Peyer's patch (tissue), 4 donors: ENCODE measurements around the gene SMURF2. TPM values are rescaled to one million over a fixed set of nuclear protein-coding genes. Genes with fewer than 3 reads are reported as not detected.
"Not testable (repeated sequence)": the region's sequence is repeated elsewhere in the genome, so short reads cannot be mapped to it uniquely, and the experiment has no call there.

Experiments
- DNase-seq, 3 donors: peaks; one replicate each; pipeline ENCODE4 v3.0.0-alpha.2; 2017 to 2019
- H3K27ac ChIP-seq, 4 donors: fragments of 200-600 bp; sonication (generic); one replicate each; pipeline ENCODE4 v1.5.1; 2016 to 2019
- H3K27me3 ChIP-seq, 2 donors: fragments of 200-600 bp; sonication (generic); one replicate each; pipeline ENCODE4 v1.5.1; 2019
- H3K36me3 ChIP-seq, 3 donors: fragments of 200-600 bp; sonication (generic); one replicate each; pipeline ENCODE4 v1.5.1; 2016 to 2019
- H3K4me1 ChIP-seq, 4 donors: fragments of 200-600 bp; sonication (generic); one replicate each; pipeline ENCODE4 v1.5.1; 2016 to 2019
- H3K4me3 ChIP-seq, 4 donors: fragments of 200-600 bp; sonication (generic); 1 replicate in 3 of 4; 2 replicates in 1 of 4; pipeline ENCODE4 v1.5.1; 2016 to 2019; ENCODE audit warnings: mild to moderate bottlenecking in 1 of 4
- H3K9me3 ChIP-seq, 4 donors: fragments of 200-600 bp; sonication (generic); one replicate each; pipeline ENCODE4 v1.5.1; 2016 to 2019; ENCODE audit warnings: mild to moderate bottlenecking in 1 of 4
- POLR2A ChIP-seq, 2 donors: fragments of 450-650 bp; IDR thresholded peaks; one replicate each; pipeline ENCODE4 v1.5.1; 2017; ENCODE audit warnings: antibody characterized with exemption in 2 of 2, mild to moderate bottlenecking in 2 of 2, moderate library complexity in 2 of 2
- total RNA-seq, 4 donors: library from RNA; depleted of rRNA; stranded (reverse); fragments of >200 nt; gene quantifications; one replicate each; pipeline ENCODE4 v1.1.0, GENCODE V29; 2016
- TF ChIP-seq, protein P1 (sequence below), 6 experiments: fragments of 450-650 bp in 4 of 6; fragments of 200-600 bp in 2 of 6; sonication (generic) in 1 of 6; IDR thresholded peaks; one replicate each; pipeline ENCODE4 v1.5.1; 2017 to 2019; ENCODE audit warnings: antibody characterized with exemption in 6 of 6, mild to moderate bottlenecking in 3 of 6, moderate library complexity in 1 of 6

The SMURF2 gene
- total RNA-seq, 4 donors from 2014 or later, result 34.3 to 41.6 (median 37.5) TPM

DNA sequence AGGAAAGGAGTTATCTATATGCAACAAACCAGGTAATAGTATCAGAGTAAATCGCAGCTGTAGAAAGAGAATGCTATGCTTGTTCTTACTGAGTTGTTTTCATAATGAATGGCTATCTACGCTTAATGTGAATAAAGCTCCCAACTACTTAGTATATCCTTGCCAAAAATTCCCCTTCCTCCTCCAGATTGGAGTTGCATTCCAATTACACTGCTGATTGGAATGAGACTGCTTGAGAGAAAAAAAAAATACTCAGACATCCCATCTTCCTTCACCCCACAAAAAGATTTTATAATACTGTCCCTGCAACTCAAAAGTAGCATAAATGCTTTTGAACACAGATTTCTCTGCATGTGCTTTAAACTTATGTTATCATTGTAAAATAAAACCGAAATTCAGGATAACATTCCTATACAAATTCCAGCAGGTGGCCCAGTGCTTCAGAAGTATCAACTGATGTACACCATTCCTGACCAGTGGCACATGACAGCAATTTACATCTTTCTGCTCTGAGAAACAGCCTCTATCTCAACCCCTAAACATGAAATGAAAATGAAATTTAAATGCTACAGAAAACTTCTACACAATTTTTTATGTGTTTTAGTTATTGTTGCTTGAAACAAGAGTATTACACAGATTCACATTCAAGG, 47.0 kb downstream of the SMURF2 start:
- no peak overlapping the region for H3K27ac ChIP-seq
- H3K27me3 ChIP-seq, result no peaks in the 10 kb centered on the region
- DNase-seq, result no peak
- TF ChIP-seq, protein P1, sequence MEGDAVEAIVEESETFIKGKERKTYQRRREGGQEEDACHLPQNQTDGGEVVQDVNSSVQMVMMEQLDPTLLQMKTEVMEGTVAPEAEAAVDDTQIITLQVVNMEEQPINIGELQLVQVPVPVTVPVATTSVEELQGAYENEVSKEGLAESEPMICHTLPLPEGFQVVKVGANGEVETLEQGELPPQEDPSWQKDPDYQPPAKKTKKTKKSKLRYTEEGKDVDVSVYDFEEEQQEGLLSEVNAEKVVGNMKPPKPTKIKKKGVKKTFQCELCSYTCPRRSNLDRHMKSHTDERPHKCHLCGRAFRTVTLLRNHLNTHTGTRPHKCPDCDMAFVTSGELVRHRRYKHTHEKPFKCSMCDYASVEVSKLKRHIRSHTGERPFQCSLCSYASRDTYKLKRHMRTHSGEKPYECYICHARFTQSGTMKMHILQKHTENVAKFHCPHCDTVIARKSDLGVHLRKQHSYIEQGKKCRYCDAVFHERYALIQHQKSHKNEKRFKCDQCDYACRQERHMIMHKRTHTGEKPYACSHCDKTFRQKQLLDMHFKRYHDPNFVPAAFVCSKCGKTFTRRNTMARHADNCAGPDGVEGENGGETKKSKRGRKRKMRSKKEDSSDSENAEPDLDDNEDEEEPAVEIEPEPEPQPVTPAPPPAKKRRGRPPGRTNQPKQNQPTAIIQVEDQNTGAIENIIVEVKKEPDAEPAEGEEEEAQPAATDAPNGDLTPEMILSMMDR (IDR thresholded peaks at IDR 0.05), result peak in 2 of 6 experiments; percentile 10 to 19
- no peak for TF ChIP-seq POLR2A (IDR thresholded peaks at IDR 0.05)
- H3K36me3 ChIP-seq, result no peaks in the 10 kb centered on the region
- no peaks in the 10 kb centered on the region for H3K9me3 ChIP-seq
- peaks cover 0 to 29% (median 3%) of the 10 kb centered on the region in 4 donors for H3K4me1 ChIP-seq
- no peak overlapping the region for H3K4me3 ChIP-seq

DNA sequence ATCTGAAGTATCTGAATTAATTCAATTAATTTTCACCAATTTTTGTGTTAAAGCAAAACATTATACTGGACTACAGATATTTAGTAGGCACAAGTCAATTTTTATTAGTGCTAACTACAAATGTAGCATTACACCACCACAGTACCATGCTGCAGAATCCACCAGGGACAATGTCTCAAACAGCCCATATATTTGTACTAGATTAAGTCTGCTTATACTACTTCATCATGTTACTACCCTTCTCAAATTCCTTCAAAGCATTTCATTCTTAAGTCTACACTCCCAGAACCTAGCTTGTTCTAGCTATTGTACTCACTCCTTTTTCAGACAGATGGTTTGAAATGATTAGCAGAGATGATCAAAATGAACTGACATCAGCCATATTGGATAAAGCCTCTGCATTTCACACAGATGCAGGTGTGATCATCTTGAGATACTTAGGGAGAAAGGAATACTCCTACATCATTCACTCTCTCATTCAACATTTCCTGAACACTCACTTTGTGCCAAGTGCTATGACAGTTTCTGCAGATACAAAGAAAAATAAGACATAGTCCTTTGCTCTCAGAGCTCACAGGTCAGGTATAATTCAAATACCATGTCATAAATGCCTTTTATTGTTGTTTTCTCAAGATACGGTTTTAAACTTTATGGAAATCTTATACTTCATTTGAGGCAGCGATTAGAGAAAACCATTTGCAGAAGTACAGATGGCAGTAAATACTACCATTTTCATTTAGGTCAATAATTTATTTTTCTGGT, 47.7 kb downstream of the SMURF2 start:
- peaks cover 0 to 29% (median 3%) of the 10 kb centered on the region in 4 donors for H3K4me1 ChIP-seq
- no peaks in the 10 kb centered on the region for H3K27me3 ChIP-seq
- no peak for DNase-seq
- H3K9me3 ChIP-seq, result no peaks in the 10 kb centered on the region
- H3K4me3 ChIP-seq, result no peak overlapping the region
- H3K27ac ChIP-seq, result peak overlapping the region in 1 of 4 donors; percentile 57
- no peaks in the 10 kb centered on the region for H3K36me3 ChIP-seq
- TF ChIP-seq, protein P1 (IDR thresholded peaks at IDR 0.05), result no peak
- TF ChIP-seq POLR2A (IDR thresholded peaks at IDR 0.05), result no peak

DNA sequence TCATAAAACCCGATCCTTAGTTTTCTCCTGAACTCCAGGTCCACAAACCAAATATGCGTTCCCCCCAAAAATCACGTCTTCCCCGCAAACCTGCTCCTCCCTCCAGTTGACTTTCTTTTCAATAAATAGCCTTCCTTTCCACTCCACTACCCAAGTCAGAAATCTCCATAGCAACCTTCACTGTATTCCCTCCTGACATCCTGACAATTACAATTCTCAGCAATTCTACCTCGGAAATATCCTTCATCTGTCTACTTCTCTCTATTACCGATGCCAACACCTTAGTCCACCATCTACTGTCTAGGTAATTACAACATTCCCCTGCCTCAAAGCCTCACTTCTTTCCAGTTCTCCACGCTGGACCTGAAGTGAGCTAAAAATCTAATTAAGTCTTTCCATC, 50.7 kb downstream of the SMURF2 start:
- no peak overlapping the region for H3K4me3 ChIP-seq
- no peaks in the 10 kb centered on the region for H3K9me3 ChIP-seq
- H3K4me1 ChIP-seq, result peaks cover 0 to 29% (median 3%) of the 10 kb centered on the region in 4 donors
- no peaks in the 10 kb centered on the region for H3K36me3 ChIP-seq
- no peak for DNase-seq
- TF ChIP-seq, protein P1 (IDR thresholded peaks at IDR 0.05), result no peak
- TF ChIP-seq POLR2A (IDR thresholded peaks at IDR 0.05), result no peak
- no peak overlapping the region for H3K27ac ChIP-seq
- no peaks in the 10 kb centered on the region for H3K27me3 ChIP-seq

DNA sequence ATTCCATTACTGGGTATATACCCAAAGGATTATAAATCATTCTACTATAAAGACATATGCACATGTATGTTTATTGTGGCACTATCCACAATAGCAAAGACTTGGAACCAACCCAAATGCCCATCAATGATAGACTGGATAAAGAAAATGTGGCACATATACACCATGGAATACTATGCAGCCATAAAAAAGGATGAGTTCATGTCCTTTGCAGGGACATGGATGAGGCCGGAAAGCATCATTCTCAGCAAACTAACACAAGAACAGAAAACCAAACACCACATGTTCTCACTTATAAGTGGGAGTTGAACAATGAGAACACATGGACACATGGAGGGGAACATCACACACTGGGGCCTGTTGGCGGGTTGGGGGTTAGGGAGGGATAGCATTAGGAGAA, 51.9 kb downstream of the SMURF2 start:
- not testable (repeated sequence) for H3K36me3 ChIP-seq, H3K27ac ChIP-seq, H3K4me3 ChIP-seq, H3K27me3 ChIP-seq, H3K9me3 ChIP-seq, DNase-seq
- H3K4me1 ChIP-seq, result peaks cover 0 to 27% (median 3%) of the 10 kb centered on the region in 4 donors

DNA sequence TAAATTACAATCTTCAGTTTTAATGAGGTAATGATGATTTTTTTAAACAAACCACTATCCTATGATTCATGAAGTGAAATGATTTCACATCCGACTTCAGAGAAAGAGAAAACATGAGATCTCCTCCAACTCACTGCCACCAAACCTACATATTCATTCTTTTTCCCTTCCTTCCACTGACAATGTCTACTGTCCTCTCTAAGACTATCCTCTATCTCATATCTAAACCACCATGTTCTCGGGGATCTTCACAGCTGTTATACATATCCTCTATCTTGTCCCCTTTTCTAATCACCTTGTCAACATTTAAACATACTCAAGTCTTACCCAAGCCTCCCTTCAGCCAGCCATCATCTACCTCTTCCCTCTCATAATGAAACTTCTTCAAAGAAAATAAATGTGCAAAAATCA, 53.5 kb downstream of the SMURF2 start:
- Histone ChIP-seq H3K27ac (no peak overlapping the region), H3K4me1 (peaks cover 0 to 13% (median 0%) of the 10 kb centered on the region in 4 donors), H3K4me3 (no peak overlapping the region), H3K9me3 (no peaks in the 10 kb centered on the region), H3K27me3 (no peaks in the 10 kb centered on the region), H3K36me3 (no peaks in the 10 kb centered on the region)
- no peak for TF ChIP-seq POLR2A (IDR thresholded peaks at IDR 0.05)
- TF ChIP-seq, protein P1 (IDR thresholded peaks at IDR 0.05), result no peak
- DNase-seq, result no peak

DNA sequence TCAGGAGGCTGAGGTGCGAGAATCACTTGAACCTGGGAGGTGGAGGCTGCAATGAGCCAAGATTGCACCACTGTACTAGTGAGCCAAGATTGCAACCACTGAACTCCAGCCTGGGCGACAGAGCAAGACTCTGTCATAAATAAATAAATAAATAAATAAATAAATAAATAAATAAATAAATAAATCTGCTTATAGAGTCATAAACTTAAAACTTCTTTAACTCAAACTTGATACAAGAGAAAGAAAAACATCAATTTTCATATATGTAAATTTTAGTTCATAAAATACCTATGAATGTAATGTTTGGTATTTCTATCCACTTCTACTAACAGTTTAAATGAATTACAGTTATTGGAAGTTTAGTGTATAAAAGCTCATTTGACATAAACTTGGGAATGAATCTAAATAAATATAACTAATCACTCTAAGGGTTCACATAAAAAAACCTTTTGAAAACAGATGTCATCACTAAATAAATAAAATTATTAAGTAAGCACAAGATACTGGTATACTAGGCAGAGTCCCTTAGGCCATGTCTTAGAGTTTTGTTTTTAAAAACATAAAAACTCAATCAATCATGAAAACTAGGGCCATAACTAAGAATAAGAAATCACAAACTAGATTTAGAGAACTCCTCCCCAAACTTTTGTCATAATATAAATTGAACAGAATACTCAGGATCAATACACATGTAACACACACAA, 54.1 kb downstream of the SMURF2 start:
- H3K4me3 ChIP-seq, result no peak overlapping the region
- no peaks in the 10 kb centered on the region for H3K36me3 ChIP-seq
- DNase-seq, result no peak
- no peaks in the 10 kb centered on the region for H3K27me3 ChIP-seq
- TF ChIP-seq, protein P1 (IDR thresholded peaks at IDR 0.05), result no peak
- no peaks in the 10 kb centered on the region for H3K9me3 ChIP-seq
- peaks cover 0 to 7% (median 0%) of the 10 kb centered on the region in 4 donors for H3K4me1 ChIP-seq
- H3K27ac ChIP-seq, result no peak overlapping the region

DNA sequence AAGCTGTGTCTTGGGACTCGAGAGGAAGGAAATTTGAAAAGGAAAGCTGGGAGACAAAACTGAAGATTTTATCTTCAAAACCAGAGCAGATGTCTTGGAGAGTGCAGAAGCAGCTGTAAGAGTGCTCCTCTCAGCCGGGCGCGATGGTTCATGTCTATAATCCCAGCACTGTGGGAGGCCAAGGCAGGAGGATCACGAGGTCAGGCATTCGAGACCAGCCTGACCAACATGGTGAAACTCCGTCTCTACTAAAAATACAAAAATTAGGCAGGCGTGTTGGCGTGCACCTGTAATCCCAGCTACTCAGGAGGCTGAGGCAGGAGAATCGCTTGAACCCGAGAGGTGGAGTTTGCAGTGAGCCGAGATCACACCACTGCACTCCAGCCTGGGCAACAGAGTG, 57.6 kb downstream of the SMURF2 start:
- H3K36me3 ChIP-seq, H3K4me1 ChIP-seq, DNase-seq, H3K4me3 ChIP-seq, H3K27me3 ChIP-seq, H3K9me3 ChIP-seq, H3K27ac ChIP-seq: not testable (repeated sequence)
